K562 (cell line): ENCODE data around the gene SPSB1. TPM values are rescaled to one million over a fixed set of nuclear protein-coding genes. Genes with fewer than 3 reads are reported as not detected.

Experiments used
- E2F5 ChIP-seq: sonication (generic); formaldehyde crosslinking; IDR thresholded peaks from 2 replicates; pipeline ENCODE4 v1.8.0; 2022; ENCODE audit warnings: mild to moderate bottlenecking, missing genetic modification reagents
- EP400 ChIP-seq: fragments of 450-650 bp; IDR thresholded peaks from 2 replicates; pipeline ENCODE4 v1.6.1; 2017; ENCODE audit warnings: antibody characterized with exemption, mild to moderate bottlenecking, moderate library complexity
- FOSL1 ChIP-seq: fragments of 200-800 bp; sonication (Bioruptor generic); conservative IDR thresholded peaks from 2 replicates; pipeline ENCODE4 v1.6.1; 2016; ENCODE audit warnings: missing genetic modification characterization, missing compliant biosample characterization
- HCFC1 ChIP-seq: IDR thresholded peaks from 2 replicates; pipeline ENCODE4 v1.6.1; 2012; ENCODE audit warnings: low read depth, low read length, improper control_type of control experiment
- NBN ChIP-seq: fragments of 450-650 bp; IDR thresholded peaks from 2 replicates; pipeline ENCODE4 v1.6.1; 2016; ENCODE audit warnings: low read depth, mild to moderate bottlenecking
- PREB ChIP-seq: sonication (generic); formaldehyde crosslinking; IDR thresholded peaks from 2 replicates; pipeline ENCODE4 v1.8.1; 2023; ENCODE audit warnings: mild to moderate bottlenecking, missing genetic modification reagents
- RB1 ChIP-seq: fragments of 450-650 bp; IDR thresholded peaks from 2 replicates; pipeline ENCODE4 v1.6.1; 2017; ENCODE audit warnings: low read depth, mild to moderate bottlenecking
- SRSF1 ChIP-seq: fragments of 200-400 bp; formaldehyde crosslinking; IDR thresholded peaks from 2 replicates; pipeline ENCODE4 v1.6.1; 2017; ENCODE audit warnings: mild to moderate bottlenecking, low read depth, low read length, moderate library complexity
- YY1 ChIP-seq, 3 experiments: IDR thresholded peaks; 2 replicates each; pipeline ENCODE4 v1.6.1; 2011; ENCODE audit warnings: low read length in 2 of 3, mild to moderate bottlenecking in 2 of 3, moderate library complexity in 2 of 3, borderline replicate concordance in 1 of 3, control low read depth in 1 of 3, low read depth in 1 of 3; ENCODE audit not compliant: insufficient read depth in 3 of 3, insufficient replicate concordance in 2 of 3, control insufficient read depth in 1 of 3, insufficient read length in 1 of 3; ENCODE audit errors: extremely low read depth in 1 of 3
- ZFP91 ChIP-seq: sonication (generic); formaldehyde crosslinking; IDR thresholded peaks from 2 replicates; pipeline ENCODE4 v1.8.0; 2022; ENCODE audit warnings: mild to moderate bottlenecking, missing genetic modification reagents
- ZNF311 ChIP-seq: fragments of 250-450 bp; sonication (Bioruptor Pico); IDR thresholded peaks from 2 replicates; pipeline ENCODE4 v1.4.0; 2020; ENCODE audit warnings: mild to moderate bottlenecking, moderate library complexity
- ZNF407 ChIP-seq: fragments of 450-650 bp; IDR thresholded peaks from 2 replicates; pipeline ENCODE4 v1.6.1; 2016; ENCODE audit warnings: low read depth
- ZNF436 ChIP-seq: fragments of 250-450, 450-650 bp; sonication (Bioruptor Pico); formaldehyde crosslinking; IDR thresholded peaks from 2 replicates; pipeline ENCODE4 v1.7.0; 2020; ENCODE audit warnings: mild to moderate bottlenecking
- ZNF695 ChIP-seq: fragments of 450-650 bp; formaldehyde crosslinking; IDR thresholded peaks from 2 replicates; pipeline ENCODE4 v1.4.0; 2020; ENCODE audit warnings: mild to moderate bottlenecking, moderate library complexity
- ZNF75A ChIP-seq: fragments of 450-650 bp; formaldehyde crosslinking; IDR thresholded peaks from 2 replicates; pipeline ENCODE4 v1.4.0; 2020; ENCODE audit warnings: mild to moderate bottlenecking
- polyA plus RNA-seq, 8 experiments: library from polyadenylated mRNA; depleted of rRNA in 4 of 8; stranded (reverse) in 5 of 8; unstranded in 3 of 8; fragments of >200 nt; fragmentation: Nextera tagmentation in 2 of 8; fragmentation: Illumina TruSeq in 1 of 8; extraction: Ambion mirVana in 2 of 8; extraction: Trizol in 1 of 8; gene quantifications; 2 replicates each; pipeline versions ENCODE4 v1.2.1 to v1.2.3, GENCODE V29; 2011 to 2014; ENCODE audit warnings: inconsistent platforms in 1 of 8, missing spikeins in 1 of 8
- total RNA-seq, 7 experiments: library from RNA; depleted of rRNA in 6 of 7; stranded (reverse); fragments of >200 nt in 6 of 7; fragmentation: Illumina TruSeq in 2 of 7; extraction: Trizol in 2 of 7; gene quantifications; 2 replicates each; pipeline versions ENCODE4 v1.2.1 to v1.2.3, GENCODE V29; 2011 to 2021; ENCODE audit warnings: low replicate concordance in 1 of 7

The SPSB1 gene
- total and polyA plus RNA-seq, 9 of the 15 experiments (the other 6 are each of a cell fraction or from before 2014, with no cell fraction given), result 0.06 to 0.35 (median 0.14) TPM; not detected in 6

- TF ChIP-seq ZNF436 (peak; percentile 57; the same call in 1 of the 2 replicates), ZNF311 (CRISPR knock-in tag) (no peak), PREB (CRISPR knock-in tag) (no peak), EP400 (no peak), RB1 (no peak), FOSL1 (no peak), ZNF695 (CRISPR knock-in tag) (no peak), YY1 (IDR thresholded peaks at IDR 0.05; ENCODE audit: borderline replicate concordance in 1 of 3, control insufficient read depth in 1 of 3, extremely low read depth in 1 of 3, insufficient read depth in 3 of 3, insufficient read length in 1 of 3, insufficient replicate concordance in 2 of 3, low read depth in 1 of 3, low read length in 2 of 3) (no peak), E2F5 (CRISPR knock-in tag) (no peak), ZFP91 (CRISPR knock-in tag) (peak; percentile 54; the same call in 1 of the 2 replicates), ZNF75A (CRISPR knock-in tag) (no peak), ZNF407 (0 out of 2 replicates have a peak, but pooled peaks have one; percentile 39), SRSF1 (no peak), HCFC1 (no peak), NBN (no peak)
These were observed 1.1 kb downstream of the SPSB1 start (continued) for GRCh38 chr1:9293533-9294404.
